GM08714 (cell line): ENCODE results near the gene KIF21A.

Experiments
- H3K4me3 ChIP-seq: fragments of 200-500 bp; sonication (Bioruptor generic); 2 replicates; pipeline ENCODE4 v1.5.1; 2014; ENCODE audit warnings: mild to moderate bottlenecking, low read length, inconsistent platforms
- ZNF274 ChIP-seq: IDR thresholded peaks from 2 replicates; pipeline ENCODE4 v1.6.1; 2012; ENCODE audit warnings: mild to moderate bottlenecking, low read depth, low read length

KIF21A gene

DNA sequence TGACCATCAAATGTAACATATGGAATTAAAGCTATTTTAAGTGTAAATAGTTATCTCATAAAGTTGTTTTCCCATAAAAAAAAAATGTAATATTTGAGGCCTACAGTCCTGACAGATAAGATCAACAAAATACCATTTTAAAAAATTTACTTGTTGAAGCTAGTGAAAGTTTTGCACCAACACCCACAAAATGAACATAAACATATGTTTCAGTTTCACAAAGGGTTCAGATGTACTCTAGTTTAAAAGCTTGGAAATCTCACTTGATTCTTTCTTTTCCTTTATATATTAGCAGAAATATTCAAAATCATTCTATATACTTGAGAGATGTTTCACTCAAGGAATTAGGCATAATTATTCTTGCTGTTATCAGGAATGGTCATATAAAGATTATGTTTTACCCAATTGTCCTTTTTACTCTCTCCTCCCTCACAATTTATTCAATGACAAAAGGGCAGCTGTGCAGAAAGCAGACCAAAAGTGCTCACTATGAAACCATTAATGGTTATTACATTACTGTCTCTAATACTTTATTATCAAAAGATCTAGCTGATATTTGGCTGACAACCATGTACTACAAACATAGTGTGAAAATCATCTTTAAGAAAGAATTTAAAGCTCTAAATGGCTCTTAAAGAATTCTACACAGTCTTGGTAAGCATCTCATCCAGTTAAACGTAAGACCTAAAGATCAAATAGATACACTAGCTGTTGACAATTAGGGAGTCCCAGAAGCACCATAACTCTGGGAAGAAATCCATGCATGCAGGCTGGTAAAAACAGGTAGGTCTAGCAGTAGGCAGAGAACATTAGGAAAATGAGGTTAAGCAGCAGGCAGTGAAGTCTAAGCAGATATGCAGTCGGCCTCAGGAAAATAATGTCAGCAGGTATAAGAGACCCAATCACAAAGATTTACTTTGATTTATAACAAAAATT, 28.8 kb downstream of the KIF21A start:
- no peak overlapping the region for H3K4me3 ChIP-seq
- no peak for TF ChIP-seq ZNF274

- no peak for TF ChIP-seq ZNF274
These were observed 30.7 kb downstream of the KIF21A start for GRCh38 chr12:39412210-39412609.

GRCh38 chr12:39406262-39406661, 36.7 kb downstream of the KIF21A start:
- no peak overlapping the region for H3K4me3 ChIP-seq
- no peak for TF ChIP-seq ZNF274

More at GRCh38 chr12:39412210-39412609, 30.7 kb downstream of the KIF21A start:
- H3K4me3 ChIP-seq = no peak overlapping the region

DNA sequence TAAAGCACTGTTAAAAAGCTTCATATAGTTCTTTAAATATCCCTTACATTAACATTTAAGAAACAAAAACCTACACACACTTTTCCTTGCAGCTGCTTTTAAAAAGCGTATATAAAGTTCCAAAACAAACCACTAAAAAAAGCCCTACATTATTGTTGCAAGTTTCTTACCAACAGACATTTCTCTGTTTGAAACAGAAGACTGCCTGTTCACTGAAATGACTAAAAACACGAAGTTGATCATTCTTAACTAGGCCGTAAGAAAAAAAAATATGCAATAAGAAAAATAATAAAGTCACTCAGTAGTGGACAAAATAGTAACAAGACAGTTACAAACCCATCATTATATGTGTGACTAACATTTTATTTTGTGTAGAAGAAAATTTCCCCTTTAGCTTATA, 37.3 kb downstream of the KIF21A start:
- no peak overlapping the region for H3K4me3 ChIP-seq
- no peak for TF ChIP-seq ZNF274

- TF ChIP-seq ZNF274 = no peak
These were observed 38.9 kb downstream of the KIF21A start for GRCh38 chr12:39404000-39404399.

GRCh38 chr12:39403376-39403775, 39.5 kb downstream of the KIF21A start:
- no peak overlapping the region for H3K4me3 ChIP-seq
- no peak for TF ChIP-seq ZNF274

More at GRCh38 chr12:39404000-39404399, 38.9 kb downstream of the KIF21A start:
- H3K4me3 ChIP-seq = no peak overlapping the region

GRCh38 chr12:39402922-39403321, 40.0 kb downstream of the KIF21A start:
- no peak overlapping the region for H3K4me3 ChIP-seq
- no peak for TF ChIP-seq ZNF274

DNA sequence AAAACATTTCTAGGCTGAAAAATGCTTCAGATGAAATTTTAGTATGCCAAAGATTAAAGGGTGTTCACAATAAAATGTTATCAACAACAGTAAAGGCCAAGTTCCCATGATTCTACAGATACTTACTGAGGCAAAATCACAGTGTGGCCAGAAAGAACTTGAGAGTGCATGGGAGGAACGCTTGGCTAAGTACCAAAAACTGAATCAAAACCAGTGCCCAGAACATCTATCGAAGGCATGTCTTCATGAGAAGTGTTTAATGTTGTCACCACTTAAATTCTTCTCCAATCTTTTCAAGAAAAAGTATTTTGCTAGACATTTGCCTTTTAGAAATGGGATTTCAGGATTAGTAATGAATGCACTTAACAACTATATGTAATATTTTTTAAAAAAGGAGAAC, 41.5 kb downstream of the KIF21A start:
- no peak for TF ChIP-seq ZNF274
- no peak overlapping the region for H3K4me3 ChIP-seq

GRCh38 chr12:39395866-39396265, 47.1 kb downstream of the KIF21A start:
- TF ChIP-seq ZNF274 = no peak
- no peak overlapping the region for H3K4me3 ChIP-seq

GRCh38 chr12:39393890-39394289, 49.0 kb downstream of the KIF21A start:
- no peak for TF ChIP-seq ZNF274
- no peak overlapping the region for H3K4me3 ChIP-seq

DNA sequence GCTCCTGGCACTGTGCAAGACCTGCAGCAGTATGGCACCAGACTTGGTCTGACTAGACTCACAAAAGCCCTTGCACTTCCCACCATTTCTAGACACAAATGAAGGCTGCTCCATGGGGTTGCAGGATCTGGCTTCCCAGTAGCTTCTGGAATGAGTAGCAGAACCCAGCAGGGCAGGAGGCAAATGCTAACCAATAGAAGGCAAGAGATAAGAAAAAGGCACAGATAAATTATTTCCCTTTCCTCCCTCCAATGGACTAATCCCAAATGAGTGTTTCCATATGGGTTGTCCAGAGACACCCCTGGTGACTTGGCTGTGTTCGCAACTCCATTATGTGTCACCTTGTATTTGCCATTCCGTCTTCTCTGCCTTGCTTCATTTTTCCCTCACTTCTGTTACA, 49.7 kb downstream of the KIF21A start:
- H3K4me3 ChIP-seq = no peak overlapping the region
- no peak for TF ChIP-seq ZNF274

DNA sequence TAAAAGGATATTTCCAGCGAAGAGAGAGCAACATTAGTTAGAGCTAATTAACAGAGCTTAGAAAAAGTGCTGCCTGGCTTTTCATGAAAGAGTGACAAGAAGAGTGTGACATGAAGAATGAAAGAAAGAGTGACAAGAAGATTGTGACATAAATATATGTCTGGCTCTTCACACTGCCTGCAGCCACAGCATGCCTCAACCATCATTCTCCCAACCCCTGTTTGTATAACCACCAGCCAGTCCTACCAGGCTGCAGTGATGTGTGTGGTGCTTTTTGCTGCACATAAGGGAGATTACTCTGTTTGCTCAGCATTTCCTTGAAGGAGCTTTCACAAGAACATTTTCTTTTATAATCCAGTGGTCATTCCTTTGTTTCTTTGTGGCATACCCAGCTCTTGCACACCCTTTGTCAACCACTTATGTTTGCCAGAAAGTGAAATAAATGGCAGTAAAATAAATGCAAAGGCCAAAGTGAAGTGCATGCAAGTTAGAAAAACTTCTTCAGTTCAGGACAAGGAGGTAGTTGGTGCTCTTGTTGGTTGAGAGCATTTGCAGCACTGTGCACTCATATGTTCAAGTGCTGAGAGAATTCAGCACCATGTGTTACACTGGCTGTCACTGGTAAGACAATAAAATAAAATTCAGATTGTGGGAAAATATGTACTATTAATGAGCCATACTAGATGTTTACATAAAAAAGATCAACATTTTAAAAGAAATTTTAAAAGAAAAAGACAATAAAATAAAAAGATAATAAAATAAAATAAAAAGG, 50.6 kb downstream of the KIF21A start:
- TF ChIP-seq ZNF274 = no peak
- no peak overlapping the region for H3K4me3 ChIP-seq

- TF ChIP-seq ZNF274 = no peak
- no peak overlapping the region for H3K4me3 ChIP-seq
These were observed 52.2 kb downstream of the KIF21A start for GRCh38 chr12:39390752-39391151.

- TF ChIP-seq ZNF274 = no peak
- no peak overlapping the region for H3K4me3 ChIP-seq
These were observed 53.3 kb downstream of the KIF21A start for GRCh38 chr12:39389399-39390150.

GRCh38 chr12:39386335-39386734, 56.6 kb downstream of the KIF21A start:
- no peak for TF ChIP-seq ZNF274
- no peak overlapping the region for H3K4me3 ChIP-seq
